HG03432 (cell line): Measurements from ENCODE around the gene APC.

Experiments
- ATAC-seq: cut with Tn5 transposase; IDR thresholded peaks from one replicate; pipeline ENCODE4 v1.9.1; 2021; ENCODE audit warnings: mild to moderate bottlenecking, moderate library complexity; ENCODE audit not compliant: unreplicated experiment

Gene APC

DNA sequence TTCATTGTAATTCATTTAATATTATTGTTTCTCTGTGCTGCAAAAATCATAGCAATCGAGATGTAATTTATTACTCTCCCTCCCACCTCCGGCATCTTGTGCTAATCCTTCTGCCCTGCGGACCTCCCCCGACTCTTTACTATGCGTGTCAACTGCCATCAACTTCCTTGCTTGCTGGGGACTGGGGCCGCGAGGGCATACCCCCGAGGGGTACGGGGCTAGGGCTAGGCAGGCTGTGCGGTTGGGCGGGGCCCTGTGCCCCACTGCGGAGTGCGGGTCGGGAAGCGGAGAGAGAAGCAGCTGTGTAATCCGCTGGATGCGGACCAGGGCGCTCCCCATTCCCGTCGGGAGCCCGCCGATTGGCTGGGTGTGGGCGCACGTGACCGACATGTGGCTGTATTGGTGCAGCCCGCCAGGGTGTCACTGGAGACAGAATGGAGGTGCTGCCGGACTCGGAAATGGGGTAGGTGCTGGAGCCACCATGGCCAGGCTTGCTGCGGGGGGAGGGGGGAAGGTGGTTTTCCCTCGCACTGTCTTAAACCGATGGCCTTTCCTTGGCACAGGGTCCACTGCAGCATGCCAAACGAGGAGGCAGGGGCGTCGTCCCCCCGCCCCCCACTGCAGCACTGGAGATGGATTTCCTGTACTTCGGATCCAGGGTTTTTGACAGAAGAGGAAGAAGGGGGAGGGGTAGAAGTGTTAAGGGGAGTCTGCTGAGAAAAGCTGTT lies at the start of gene APC:
TSS of gene APC (plus strand) at position 423 of the 728 bp plus-strand sequence. CDS start 17,006 bp downstream, outside the sequence.
- ATAC-seq: peak; percentile 100

DNA sequence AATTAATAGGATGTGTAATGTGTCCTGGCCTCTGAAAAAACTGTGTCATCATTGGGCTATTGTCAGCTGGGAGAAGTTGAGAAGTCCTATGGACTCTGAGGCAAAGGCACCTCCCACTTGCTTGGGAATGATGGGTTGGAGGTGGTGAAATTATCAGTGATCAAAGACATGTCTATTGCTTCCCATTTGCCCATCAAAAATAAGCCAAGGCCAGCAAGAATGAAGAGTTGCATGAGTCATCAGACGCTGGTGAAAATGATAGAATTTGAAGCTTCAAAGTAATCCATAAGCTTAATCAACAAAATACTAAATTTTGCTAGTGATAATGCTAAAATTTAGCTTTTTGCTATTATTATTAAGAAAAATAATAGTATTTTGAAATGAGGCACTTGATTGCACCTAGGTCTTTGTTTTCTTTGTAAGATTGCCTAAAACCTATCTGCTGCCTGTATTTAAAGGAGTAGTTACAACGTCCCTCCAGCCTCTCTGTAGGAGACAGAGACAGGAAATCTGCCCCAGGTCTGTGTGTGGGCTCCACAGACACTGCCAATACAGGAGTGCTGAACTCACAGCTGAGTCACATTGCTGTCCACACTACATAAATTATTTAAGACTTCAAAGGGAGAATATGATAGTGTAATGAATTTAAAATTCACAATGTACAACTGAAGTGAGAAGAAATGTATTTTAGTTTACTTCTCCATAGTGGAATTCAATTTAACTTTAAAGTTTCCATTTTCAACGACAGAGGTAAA lies 48.4 kb upstream of the APC start:
- no peak for ATAC-seq

DNA sequence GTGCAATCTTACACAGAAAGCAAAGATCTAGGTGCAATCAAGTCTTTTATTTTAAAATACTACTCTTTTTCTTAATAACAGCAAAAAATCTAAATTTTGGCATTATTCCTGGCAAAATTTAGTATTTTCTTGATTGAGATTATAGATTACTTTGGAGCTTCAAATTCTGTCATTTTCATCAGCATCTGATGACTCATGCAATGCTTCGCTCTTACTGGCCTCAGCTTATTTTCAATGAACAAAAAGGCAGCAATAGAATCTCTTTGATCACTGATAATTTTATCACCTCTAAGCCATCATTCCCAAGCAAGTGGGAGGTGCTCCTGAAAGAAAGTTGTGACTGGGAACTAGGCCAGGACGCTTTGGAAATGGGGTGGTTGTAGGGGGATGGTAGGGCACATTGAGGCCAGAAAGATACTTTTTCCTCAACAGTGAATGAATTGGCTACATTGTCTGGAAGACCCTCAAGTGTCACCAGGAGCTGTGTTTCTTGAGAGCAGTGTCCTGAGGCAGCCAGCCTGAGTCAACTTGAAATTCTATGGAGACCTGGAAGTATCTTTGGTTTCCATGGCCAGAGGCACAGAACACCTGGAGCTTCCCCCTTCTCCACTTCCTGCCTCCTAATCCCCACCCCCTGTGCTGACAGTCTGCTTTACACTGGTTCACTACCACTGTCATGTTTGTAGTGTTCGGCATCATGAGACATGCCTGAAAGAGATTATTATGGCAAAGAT lies 46.9 kb upstream of the APC start:
- no peak for ATAC-seq

DNA sequence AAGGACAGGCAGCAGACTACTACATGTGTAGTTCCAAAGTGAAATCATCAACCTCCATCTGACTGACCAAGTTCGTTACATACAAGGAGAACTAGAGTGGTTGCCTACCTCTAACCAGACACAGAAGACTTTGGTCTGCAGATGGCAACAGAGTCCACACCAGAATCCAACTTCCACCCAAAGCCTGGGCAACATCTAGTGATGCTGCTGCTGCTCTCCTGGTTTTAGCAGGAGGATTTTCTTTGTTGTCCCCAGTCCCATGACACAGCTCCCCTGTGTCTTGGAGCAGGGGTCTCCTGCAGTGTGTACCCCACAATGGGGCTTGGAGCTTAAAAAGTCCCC lies 46.4 kb upstream of the APC start:
- ATAC-seq: no peak

DNA sequence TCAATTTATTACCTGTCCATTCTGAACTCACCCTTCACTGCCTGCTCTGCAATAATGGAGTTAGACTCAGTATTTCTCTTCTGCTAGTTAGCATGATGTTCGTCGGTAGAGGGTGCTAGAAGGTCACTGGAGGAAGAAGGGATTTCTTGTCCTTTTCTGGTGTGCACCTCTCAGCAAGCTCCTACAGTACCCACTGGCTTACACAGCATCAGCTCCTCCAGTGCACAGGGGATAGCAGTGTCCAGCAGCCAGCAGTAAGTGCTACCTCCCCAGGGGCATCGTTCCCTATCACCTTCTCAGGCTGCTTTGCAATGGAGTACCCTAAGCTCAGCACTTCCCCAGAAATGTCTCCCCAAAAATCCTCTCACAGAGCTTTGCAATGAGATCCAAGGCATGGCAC lies 45.9 kb upstream of the APC start:
- no peak for ATAC-seq

DNA sequence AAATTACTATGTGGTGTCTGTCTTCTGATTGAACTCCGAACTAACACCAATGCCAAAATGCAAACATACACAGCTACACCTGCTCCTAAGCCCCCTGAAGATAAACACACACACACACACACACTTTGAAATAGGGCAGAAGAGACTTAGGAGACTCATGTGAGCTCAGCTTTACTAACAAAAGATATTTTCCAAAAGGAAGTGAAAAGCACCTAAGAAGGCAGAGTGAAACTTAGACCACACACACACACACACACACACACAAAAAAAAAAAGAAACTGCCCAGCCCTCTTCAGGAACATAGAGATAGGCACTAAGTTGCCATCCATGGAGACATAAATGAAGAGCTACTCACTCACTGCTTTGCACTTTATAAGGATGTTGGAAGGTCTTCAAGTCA lies 45.2 kb upstream of the APC start:
- peak; percentile 42 for ATAC-seq

DNA sequence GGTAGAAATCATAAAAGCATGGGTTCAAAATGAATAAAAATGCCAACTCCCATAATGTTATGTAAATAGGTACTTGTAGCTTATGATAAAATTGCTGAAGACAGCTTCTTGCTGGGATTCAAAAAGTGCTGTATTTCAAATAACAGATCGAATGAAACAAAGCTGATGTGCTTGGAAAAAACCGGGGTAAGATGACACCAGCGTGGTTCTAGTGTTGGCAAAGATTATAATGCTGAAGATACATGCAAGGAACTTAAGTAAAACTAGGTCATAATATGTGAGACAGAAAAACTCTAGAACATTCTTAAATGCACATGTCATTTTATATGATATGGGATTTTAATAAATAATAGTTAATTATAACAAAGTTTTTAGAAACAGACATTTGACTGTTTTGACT lies 44.4 kb upstream of the APC start:
- no peak for ATAC-seq

DNA sequence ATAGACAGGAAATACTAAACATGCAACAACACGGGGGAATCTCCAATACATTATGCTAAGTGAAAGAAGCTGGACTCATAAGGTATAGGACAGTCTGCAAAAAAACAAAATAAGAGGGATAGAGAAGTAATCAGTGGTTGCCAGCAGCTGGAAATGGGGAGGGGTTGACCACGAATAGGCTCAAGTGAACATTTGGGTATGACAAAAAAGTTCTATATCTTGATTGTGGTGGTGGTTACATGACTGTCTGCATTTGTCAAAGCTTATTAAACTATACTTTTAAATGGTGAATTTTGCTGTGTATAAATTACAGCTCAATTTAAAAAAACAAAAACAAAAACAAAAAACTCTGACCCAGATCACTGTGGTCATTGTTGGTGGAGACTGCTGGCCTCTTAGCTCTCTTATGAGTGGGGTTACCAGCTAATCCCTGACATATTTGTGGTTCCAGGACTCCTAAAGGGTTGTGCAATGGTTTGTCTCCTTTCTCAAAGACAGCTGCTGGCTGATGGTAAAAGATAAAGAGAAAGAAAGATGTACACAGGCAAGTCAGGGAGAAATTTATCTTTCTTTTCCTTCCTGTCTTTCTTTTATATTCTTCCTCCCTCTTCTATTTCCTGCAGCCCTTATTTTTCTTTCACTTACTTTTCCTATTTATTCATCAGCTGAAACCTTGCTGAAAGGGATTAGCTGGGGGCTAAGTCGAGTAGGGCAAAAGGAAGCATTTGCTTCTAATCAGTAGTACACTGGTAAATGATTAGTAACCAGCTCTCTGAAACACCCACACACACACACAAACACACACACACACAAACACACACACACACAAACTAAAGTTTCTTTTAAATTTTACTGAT lies 42.6 kb upstream of the APC start:
- ATAC-seq: no peak

DNA sequence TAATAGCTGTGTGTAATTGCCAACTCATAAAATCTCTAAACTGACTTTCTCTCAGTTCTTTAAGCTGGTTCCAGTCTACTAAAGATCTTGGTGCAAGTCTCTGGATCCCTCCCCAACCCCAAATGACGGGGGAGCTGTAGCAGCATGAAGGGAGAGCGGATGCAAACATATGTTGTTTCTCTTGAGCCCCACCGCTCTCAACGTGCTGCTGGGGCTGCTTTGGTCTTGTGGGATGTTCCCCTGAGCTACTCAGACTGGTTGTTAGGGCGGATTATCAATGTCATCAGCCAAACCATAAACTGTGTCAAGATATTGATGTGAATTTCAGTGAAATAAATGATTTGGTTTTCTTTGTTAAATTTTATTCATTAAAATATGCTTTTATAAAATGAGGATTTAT lies 40.9 kb upstream of the APC start:
- no peak for ATAC-seq

DNA sequence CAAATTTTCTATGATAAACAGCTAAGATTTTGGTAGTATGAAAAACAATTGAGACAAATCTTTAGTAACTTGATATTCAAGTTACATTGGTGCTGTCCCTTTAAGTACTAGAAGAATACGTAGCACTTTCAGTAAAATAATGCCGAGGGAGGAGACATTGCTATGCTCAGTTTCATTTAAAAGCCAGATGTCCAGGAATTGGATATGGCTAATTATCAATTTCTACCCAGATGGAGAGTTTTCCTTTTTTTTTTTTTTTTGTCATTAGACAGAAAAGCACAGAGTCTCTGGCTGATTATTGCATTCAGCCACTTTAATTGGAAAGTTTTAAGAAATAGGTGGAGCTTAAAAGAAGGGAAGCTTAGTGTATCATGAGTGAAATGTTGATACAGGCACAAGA lies 40.4 kb upstream of the APC start:
- no peak for ATAC-seq

DNA sequence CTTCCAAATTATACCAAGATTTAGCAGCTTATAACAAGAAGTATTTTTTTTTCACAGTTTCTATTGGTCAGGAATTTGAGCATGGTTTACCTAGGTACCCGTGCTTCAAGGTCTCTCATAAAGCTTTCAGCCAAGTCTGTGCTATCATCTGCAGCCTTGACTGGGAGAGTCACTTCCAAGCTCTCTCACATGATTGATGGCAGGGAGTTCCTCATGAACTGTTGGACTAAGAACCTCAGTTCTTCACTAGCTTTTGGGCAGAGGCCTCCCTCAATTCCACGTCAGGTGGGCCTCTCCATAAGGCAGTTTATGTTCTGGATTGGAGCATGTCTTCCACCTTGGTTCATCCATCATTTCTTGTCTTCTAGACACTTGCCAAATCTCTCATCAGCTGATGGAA lies 39.9 kb upstream of the APC start:
- ATAC-seq: no peak

DNA sequence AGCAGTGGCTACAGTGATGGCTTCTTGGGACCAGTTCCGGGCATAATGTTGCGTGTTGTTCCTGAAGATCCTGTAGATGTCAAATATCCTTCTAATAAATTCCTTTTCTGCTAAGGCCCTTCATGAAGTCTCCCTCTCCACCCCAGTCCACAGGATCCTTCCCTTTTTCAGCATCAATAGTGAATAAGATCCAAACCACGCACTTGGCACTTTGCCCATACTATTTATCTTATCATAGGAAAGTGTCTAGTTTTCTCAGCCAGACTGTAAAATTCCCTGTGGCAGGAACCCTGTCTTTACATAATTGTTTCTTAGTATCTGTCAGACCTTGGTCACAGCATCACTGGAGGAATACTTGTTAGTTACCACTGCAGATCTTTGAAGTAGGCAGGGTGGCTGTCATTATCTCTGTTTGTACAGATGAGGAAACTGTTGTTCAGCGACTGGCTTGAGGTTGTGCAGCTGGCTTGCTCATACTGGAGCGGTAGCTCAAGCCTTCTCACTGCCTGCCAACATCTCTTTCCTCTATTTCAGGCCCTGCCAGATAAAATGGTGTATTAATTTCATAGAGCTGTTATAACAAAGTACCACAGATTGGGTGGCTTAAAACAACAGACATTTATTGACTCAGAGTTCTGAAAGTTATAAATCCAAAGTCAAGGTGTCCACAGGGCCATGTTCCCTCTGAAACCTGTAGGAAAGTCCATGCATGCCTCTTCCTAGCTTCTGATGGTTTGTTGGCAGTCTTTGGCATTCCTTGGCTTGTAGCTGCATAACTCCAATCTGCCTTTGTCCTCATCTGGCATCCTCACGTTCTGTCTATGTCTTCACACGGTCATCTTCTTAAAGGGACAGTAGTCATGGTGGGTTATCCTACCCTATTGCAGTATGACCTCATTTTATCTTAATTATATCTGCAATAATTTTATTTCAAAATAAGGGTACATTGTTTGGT lies 33.5 kb upstream of the APC start:
- ATAC-seq: no peak

DNA sequence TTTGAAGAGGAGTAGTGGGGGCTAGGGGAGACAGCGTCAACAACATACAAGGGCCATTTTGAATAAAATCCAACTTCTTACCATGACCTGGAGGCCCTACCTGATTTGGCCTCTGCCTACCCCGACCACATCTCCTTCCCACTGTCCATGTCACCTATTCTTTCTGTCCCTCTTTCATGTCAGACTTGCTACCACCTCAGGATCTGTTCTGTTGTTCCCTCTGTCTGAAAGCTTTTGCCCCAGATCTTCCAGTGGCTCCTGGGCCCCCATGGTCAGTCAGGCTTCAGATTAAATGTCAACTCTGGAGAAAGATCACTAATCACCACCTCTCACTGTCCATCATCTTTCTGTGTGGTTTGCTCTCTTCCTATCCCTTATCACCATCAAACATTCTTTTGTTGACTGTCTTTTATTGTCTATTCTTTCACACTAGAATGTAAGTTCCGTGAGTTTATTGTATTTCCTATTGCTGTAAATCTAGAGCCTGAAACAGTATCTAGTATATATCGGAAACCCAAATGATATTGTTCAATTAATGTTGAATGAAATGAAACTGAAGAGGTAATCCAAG lies 31.2 kb upstream of the APC start:
- ATAC-seq: no peak

DNA sequence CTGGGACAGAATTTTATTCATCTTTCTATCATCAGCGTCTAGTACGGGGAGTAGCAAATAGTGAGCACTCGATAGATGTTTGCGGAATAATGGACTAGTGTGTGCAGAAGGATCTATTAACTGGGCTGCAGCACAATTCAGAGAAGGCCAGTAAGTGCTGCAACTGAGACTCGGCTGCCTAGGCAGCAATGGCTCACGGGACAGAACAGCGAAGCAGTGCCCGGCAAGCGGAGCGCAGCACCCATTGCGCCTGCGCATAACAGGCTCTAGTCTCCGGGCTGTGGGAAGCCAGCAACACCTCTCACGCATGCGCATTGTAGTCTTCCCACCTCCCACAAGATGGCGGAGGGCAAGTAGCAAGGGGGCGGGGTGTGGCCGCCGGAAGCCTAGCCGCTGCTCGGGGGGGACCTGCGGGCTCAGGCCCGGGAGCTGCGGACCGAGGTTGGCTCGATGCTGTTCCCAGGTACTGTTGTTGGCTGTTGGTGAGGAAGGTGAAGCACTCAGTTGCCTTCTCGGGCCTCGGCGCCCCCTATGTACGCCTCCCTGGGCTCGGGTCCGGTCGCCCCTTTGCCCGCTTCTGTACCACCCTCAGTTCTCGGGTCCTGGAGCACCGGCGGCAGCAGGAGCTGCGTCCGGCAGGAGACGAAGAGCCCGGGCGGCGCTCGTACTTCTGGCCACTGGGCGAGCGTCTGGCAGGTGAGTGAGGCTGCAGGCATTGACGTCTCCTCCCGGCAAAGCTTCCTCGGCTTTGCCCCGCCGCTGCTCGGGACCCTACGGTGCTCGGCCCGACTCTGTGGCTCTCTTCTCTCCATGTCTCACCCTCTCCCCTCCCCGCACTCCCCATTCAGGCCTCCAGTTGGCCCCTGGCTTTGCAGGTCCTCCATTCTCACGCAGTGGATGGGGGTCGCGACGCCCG lies 30.2 kb upstream of the APC start:
- peak; percentile 94 for ATAC-seq

DNA sequence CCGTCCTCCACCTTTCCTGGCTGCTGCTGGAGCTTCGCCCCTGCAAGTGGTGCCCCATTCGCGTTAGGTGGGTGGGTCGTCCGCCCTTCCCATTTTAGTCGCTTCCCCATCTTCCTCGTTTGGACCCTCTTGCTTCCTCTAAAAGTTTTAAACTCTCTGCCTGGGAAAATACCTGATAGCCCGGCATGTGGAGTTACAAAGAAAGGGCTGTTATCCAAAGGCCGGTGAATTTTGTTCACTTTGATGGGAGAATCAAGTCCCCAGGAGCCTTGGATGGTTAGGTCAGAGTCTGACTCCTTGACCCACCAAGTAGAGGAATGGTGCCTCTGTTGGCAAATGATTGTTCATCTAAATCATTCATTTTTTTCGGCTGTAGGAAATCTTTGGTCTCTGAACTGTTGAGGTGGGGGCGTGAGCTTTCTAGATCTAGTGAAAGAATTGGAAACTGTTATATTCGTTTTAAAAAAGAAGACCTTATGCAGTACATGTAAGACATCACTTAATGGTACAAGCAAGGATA lies 29.5 kb upstream of the APC start:
- no peak for ATAC-seq

DNA sequence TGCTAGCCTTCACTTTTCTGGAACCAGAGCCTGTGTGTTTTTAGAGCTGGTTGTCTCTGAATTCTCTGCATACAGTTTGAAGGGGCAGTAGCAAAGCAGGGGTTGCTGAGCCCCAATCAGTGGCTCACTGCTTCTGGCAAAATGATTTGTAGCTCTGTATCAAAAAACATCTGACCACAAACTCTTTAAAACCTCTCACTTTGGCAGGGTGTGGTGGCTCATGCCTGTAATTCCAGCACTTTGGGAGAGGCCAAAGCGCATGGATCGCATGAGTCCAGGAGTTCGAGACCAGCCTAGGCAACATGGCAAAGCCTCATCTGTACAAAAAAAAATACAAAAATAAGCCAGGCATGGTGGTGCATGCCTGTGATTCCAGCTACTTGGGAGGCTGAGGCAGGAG lies 28.3 kb upstream of the APC start:
- no peak for ATAC-seq

DNA sequence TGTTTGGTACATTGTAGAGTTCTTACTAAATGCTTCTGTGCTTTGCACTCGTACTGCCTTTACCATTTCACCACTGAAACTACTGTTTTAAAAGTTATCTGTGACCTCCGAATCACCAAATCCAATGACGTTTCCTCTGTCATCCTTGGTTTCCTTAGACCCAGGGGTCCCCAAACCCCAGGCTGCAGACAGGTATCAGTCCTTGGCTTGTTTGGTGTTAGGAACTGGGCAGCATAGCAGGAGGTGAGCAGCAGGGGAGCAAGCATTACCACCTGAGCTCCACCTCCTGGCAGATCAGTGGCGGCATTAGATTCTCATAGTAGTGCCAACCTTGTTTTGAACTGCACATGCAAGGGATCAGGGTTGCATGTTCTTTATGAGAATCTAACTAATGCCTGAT lies 26.8 kb upstream of the APC start:
- ATAC-seq: no peak

DNA sequence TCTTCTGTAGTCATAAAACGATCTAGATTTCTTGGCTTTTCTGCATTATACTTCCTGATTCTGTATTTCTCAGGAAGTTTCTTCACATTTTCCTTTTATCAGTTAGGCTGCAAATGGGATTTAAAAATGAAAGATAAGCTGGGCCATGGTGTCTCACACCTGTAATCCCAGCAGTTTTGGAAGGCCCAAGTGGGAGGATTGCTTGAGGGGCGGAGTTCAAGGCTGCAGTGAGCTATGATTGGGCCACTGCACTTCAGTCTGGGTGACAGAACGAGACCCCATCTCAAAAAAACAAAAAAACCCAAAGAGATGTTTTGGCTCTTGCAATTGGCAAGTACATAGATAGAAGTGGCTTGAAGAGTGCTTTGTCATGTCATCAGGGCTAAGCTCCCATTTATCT lies 26.2 kb upstream of the APC start:
- ATAC-seq: no peak
